Measurements from ENCODE around the gene COL4A1. TPM values are rescaled to one million over a fixed set of nuclear protein-coding genes. Genes with fewer than 3 reads are reported as not detected.

COL4A1 gene
- total RNA-seq, 2 experiments from 2014 or later = 0.08 to 0.16 TPM

DNA sequence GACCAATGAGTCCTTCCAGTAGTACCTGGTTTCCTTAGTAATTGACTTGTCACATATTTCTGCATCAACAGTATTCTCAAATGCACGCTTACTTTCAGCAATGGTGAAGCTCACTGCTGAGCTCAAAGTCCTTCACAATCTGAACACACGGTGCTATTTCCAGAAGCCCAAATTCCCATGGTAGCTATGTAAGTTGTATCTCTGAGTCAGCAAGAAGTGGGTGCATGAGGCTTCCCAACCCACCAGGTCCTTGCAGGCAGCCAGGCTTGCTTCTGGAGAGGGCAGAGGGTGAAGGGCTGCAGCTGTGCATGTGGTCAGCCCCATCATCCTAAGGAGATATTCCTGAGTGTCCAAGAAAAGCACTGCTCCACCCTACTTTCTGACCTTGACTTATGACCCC, 25.8 kb upstream of the COL4A1 start:
- no peaks in the 10 kb centered on the region for H3K4me1 ChIP-seq (ENCODE audit: insufficient read depth, low read length)
- Mint-ChIP-seq H3K36me3 (ENCODE audit: low read depth) (no peaks in the 10 kb centered on the region), H3K9me3 (no peaks in the 10 kb centered on the region), H3K4me1 (ENCODE audit: low read depth) (no peaks in the 10 kb centered on the region), H3K4me3 (no peak overlapping the region), H3K27ac (no peak overlapping the region), H3K27me3 (peaks cover 48% of the 10 kb centered on the region)
- peaks cover 0 to 8% of the 10 kb centered on the region in 2 experiments for H3K9me3 ChIP-seq (ENCODE audit: control insufficient read depth in 1 of 2, insufficient read depth in 1 of 2, low read length in 2 of 2)
- no peak for DNase-seq
- intact Hi-C loops (cut with DNase I, micrococcal nuclease) = no loop called here
- no peak for ATAC-seq (ENCODE audit: poor library complexity)
- H3K36me3 ChIP-seq (ENCODE audit: insufficient read depth, low read length) = no peaks in the 10 kb centered on the region
- no peaks in the 10 kb centered on the region for H3K27me3 ChIP-seq (ENCODE audit: control insufficient read depth in 1 of 2, insufficient read depth in 2 of 2, low read length in 2 of 2)
- TF ChIP-seq CTCF (IDR thresholded peaks at IDR 0.05) = no peak
- no peak overlapping the region for H3K4me3 ChIP-seq (ENCODE audit: low read length)
- H3K27ac ChIP-seq (ENCODE audit: low read depth in 1 of 2, low read length in 2 of 2) = no peak overlapping the region
- ChIA-PET POLR2A (no interaction called here), CTCF (no interaction called here)

DNA sequence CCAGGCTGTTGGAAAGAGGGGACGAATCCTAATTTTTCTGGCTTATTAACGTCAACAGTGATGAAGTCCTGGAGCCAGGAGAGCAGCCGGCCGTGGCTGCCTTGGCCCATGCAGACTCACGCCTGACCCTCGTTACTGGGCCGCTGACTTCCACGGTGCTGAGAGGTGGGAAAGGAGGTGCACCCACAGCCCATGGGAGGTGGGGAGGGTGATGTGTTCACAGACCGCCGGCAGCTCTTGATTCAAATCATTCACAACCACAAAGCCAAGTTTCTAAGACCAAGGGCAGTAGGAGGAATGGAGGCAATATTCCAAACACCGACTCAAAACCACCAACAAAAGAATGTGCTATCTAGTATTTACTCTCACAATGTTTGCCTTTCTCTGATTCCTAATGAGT, 24.4 kb upstream of the COL4A1 start:
- no peaks in the 10 kb centered on the region for H3K36me3 ChIP-seq (ENCODE audit: insufficient read depth, low read length)
- no peaks in the 10 kb centered on the region for H3K4me1 ChIP-seq (ENCODE audit: insufficient read depth, low read length)
- H3K27ac Mint-ChIP-seq = no peak overlapping the region
- H3K9me3 ChIP-seq (ENCODE audit: control insufficient read depth in 1 of 2, insufficient read depth in 1 of 2, low read length in 2 of 2) = peaks cover 0 to 16% of the 10 kb centered on the region in 2 experiments
- H3K27me3 Mint-ChIP-seq = peaks cover 61% of the 10 kb centered on the region
- no peak overlapping the region for H3K4me3 Mint-ChIP-seq
- ChIA-PET POLR2A (no interaction called here), CTCF (no interaction called here)
- intact Hi-C loops (cut with DNase I, micrococcal nuclease) = no loop called here
- no peak for DNase-seq
- no peaks in the 10 kb centered on the region for H3K4me1 Mint-ChIP-seq (ENCODE audit: low read depth)
- H3K36me3 Mint-ChIP-seq (ENCODE audit: low read depth) = no peaks in the 10 kb centered on the region
- no peak overlapping the region for H3K27ac ChIP-seq (ENCODE audit: low read depth in 1 of 2, low read length in 2 of 2)
- H3K4me3 ChIP-seq (ENCODE audit: low read length) = no peak overlapping the region
- H3K9me3 Mint-ChIP-seq = no peaks in the 10 kb centered on the region
- no peak for TF ChIP-seq CTCF (IDR thresholded peaks at IDR 0.05)
- no peak for ATAC-seq (ENCODE audit: poor library complexity)
- H3K27me3 ChIP-seq (ENCODE audit: control insufficient read depth in 1 of 2, insufficient read depth in 2 of 2, low read length in 2 of 2) = peaks cover 0 to 9% of the 10 kb centered on the region in 2 experiments

- intact Hi-C loops (cut with DNase I, micrococcal nuclease) = no loop called here
- Mint-ChIP-seq H3K4me1 (ENCODE audit: low read depth) (no peaks in the 10 kb centered on the region), H3K27me3 (peaks cover 65% of the 10 kb centered on the region), H3K4me3 (no peak overlapping the region), H3K36me3 (ENCODE audit: low read depth) (no peaks in the 10 kb centered on the region), H3K27ac (no peak overlapping the region), H3K9me3 (no peaks in the 10 kb centered on the region)
- H3K9me3 ChIP-seq (ENCODE audit: control insufficient read depth in 1 of 2, insufficient read depth in 1 of 2, low read length in 2 of 2) = peaks cover 0 to 17% of the 10 kb centered on the region in 2 experiments
- no peak overlapping the region for H3K4me3 ChIP-seq (ENCODE audit: low read length)
- DNase-seq (no peak), ATAC-seq (ENCODE audit: poor library complexity) (no peak)
- no peak for TF ChIP-seq CTCF (IDR thresholded peaks at IDR 0.05)
- ChIA-PET POLR2A (no interaction called here), CTCF (no interaction called here)
- H3K27ac ChIP-seq (ENCODE audit: low read depth in 1 of 2, low read length in 2 of 2) = no peak overlapping the region
- no peaks in the 10 kb centered on the region for H3K36me3 ChIP-seq (ENCODE audit: insufficient read depth, low read length)
- H3K4me1 ChIP-seq (ENCODE audit: insufficient read depth, low read length) = no peaks in the 10 kb centered on the region
- H3K27me3 ChIP-seq (ENCODE audit: control insufficient read depth in 1 of 2, insufficient read depth in 2 of 2, low read length in 2 of 2) = peaks cover 2 to 9% of the 10 kb centered on the region in 2 experiments
These were observed 23.6 kb upstream of the COL4A1 start for GRCh38 chr13:110330491-110331011.

Measured in CD4-positive, alpha-beta T cell (primary cell).